Spinal cord (tissue), 10 donors: Measurements from ENCODE around the gene SEMA7A. TPM values are rescaled to one million over a fixed set of nuclear protein-coding genes. Genes with fewer than 3 reads are reported as not detected.

Experiments used
- DNase-seq, 6 donors: peaks; one replicate each; pipeline versions ENCODE4 v3.0.0 to v3.0.0-alpha.2; 2013 to 2015; ENCODE audit warnings: low spot score in 6 of 6, low read depth in 4 of 6
- H3K27ac ChIP-seq: one replicate; pipeline ENCODE4 v1.5.1; 2013; ENCODE audit warnings: low read depth, low read length, control low read depth
- H3K27me3 ChIP-seq: one replicate; pipeline ENCODE4 v1.6.1; 2013; ENCODE audit warnings: low read length; ENCODE audit not compliant: control insufficient read depth, insufficient read depth
- H3K36me3 ChIP-seq: one replicate; pipeline ENCODE4 v1.6.1; 2013; ENCODE audit warnings: low read length; ENCODE audit not compliant: control insufficient read depth, insufficient read depth
- H3K4me1 ChIP-seq: one replicate; pipeline ENCODE4 v1.6.1; 2013; ENCODE audit warnings: low read length; ENCODE audit not compliant: control insufficient read depth, insufficient read depth
- H3K4me3 ChIP-seq: one replicate; pipeline ENCODE4 v1.5.1; 2013; ENCODE audit warnings: low read depth, low read length, control low read depth
- H3K9me3 ChIP-seq: one replicate; pipeline ENCODE4 v1.6.1; 2013; ENCODE audit warnings: low read length; ENCODE audit not compliant: control insufficient read depth, insufficient read depth
- WGBS: methylation state at CpG from one replicate; pipeline ENCODE4 v1.1.5; 2013; ENCODE audit warnings: missing lambda C conversion rate; ENCODE audit not compliant: insufficient coverage; 5-methylcytosine and 5-hydroxymethylcytosine counted together
- polyA plus RNA-seq, 2 donors: library from polyadenylated mRNA; unstranded; fragments of 120-200 nt; gene quantifications; one replicate each; pipeline ENCODE4 v1.2.1, GENCODE V29; 2013; ENCODE audit not compliant: insufficient read length in 2 of 2
- total RNA-seq, 2 donors: library from RNA; depleted of rRNA in 1 of 2; stranded (reverse); fragments of 120-200 nt in 1 of 2; fragments of >200 nt in 1 of 2; gene quantifications; one replicate each; pipeline versions ENCODE4 v1.2.3 to v1.2.4, GENCODE V29; 2013 to 2014
- donor health status: healthy.

The SEMA7A gene
- total and polyA plus RNA-seq, 4 donors, result 12.3 to 45.1 (median 35.2) TPM

- no peak for DNase-seq
- WGBS, result 100% methylated on average over 3 of the region's 6 CpGs
These were observed 56.8 kb downstream of the SEMA7A start for GRCh38 chr15:74376825-74377581.

GRCh38 chr15:74376226-74376625, 57.5 kb downstream of the SEMA7A start:
- Histone ChIP-seq H3K9me3 (no peaks in the 10 kb centered on the region), H3K4me1 (peaks cover 24% of the 10 kb centered on the region), H3K4me3 (no peak overlapping the region), H3K27me3 (peaks cover 2% of the 10 kb centered on the region), H3K27ac (no peak overlapping the region), H3K36me3 (no peaks in the 10 kb centered on the region)
- 100% methylated on average over 1 of the region's 1 CpG for WGBS
- no peak for DNase-seq

More at GRCh38 chr15:74376825-74377581, 56.8 kb downstream of the SEMA7A start:
- peaks cover 2% of the 10 kb centered on the region for H3K27me3 ChIP-seq
- H3K27ac ChIP-seq, result no peak overlapping the region
- H3K9me3 ChIP-seq, result no peaks in the 10 kb centered on the region
- H3K4me3 ChIP-seq, result no peak overlapping the region
- peaks cover 25% of the 10 kb centered on the region for H3K4me1 ChIP-seq
- H3K36me3 ChIP-seq, result no peaks in the 10 kb centered on the region

GRCh38 chr15:74375303-74375693, 58.5 kb downstream of the SEMA7A start:
- Histone ChIP-seq H3K4me1 (peaks cover 24% of the 10 kb centered on the region), H3K9me3 (no peaks in the 10 kb centered on the region), H3K27me3 (peaks cover 2% of the 10 kb centered on the region), H3K4me3 (no peak overlapping the region), H3K27ac (no peak overlapping the region), H3K36me3 (no peaks in the 10 kb centered on the region)
- DNase-seq, result peak; percentile 66 to 95 (median 76)
- 16% methylated on average over 7 of the region's 9 CpGs for WGBS

- Histone ChIP-seq H3K27ac (no peak overlapping the region), H3K4me3 (peak overlapping the region; percentile 14), H3K9me3 (no peaks in the 10 kb centered on the region), H3K36me3 (no peaks in the 10 kb centered on the region), H3K27me3 (peaks cover 2% of the 10 kb centered on the region), H3K4me1 (peaks cover 24% of the 10 kb centered on the region)
- 18% methylated on average over 9 of the region's 11 CpGs for WGBS
- no peak for DNase-seq
These were observed 59.0 kb downstream of the SEMA7A start for GRCh38 chr15:74374648-74375302.

GRCh38 chr15:74373731-74374647, 59.8 kb downstream of the SEMA7A start:
- H3K27me3 ChIP-seq, result peaks cover 2% of the 10 kb centered on the region
- H3K4me3 ChIP-seq, result peak overlapping the region; percentile 65
- H3K4me1 ChIP-seq, result peaks cover 22% of the 10 kb centered on the region
- WGBS, result under 1% methylated on average over 62 of the region's 62 CpGs
- no peaks in the 10 kb centered on the region for H3K9me3 ChIP-seq
- H3K27ac ChIP-seq, result peak overlapping the region; percentile 37
- DNase-seq, result peak; percentile 68 to 98 (median 91)
- no peaks in the 10 kb centered on the region for H3K36me3 ChIP-seq

- Histone ChIP-seq H3K9me3 (no peaks in the 10 kb centered on the region), H3K27me3 (peaks cover 2% of the 10 kb centered on the region), H3K27ac (no peak overlapping the region), H3K4me1 (peaks cover 18% of the 10 kb centered on the region), H3K36me3 (no peaks in the 10 kb centered on the region), H3K4me3 (no peak overlapping the region)
- DNase-seq, result no peak
- WGBS, result 39% methylated on average over 9 of the region's 13 CpGs
These were observed 60.6 kb downstream of the SEMA7A start for GRCh38 chr15:74373056-74373650.

GRCh38 chr15:74370471-74370870, 63.3 kb downstream of the SEMA7A start:
- Histone ChIP-seq H3K9me3 (no peaks in the 10 kb centered on the region), H3K27me3 (peaks cover 24% of the 10 kb centered on the region), H3K4me1 (peaks cover 27% of the 10 kb centered on the region), H3K4me3 (no peak overlapping the region), H3K27ac (no peak overlapping the region), H3K36me3 (no peaks in the 10 kb centered on the region)
- DNase-seq, result no peak
- 78% methylated on average over 5 of the region's 5 CpGs for WGBS

DNA sequence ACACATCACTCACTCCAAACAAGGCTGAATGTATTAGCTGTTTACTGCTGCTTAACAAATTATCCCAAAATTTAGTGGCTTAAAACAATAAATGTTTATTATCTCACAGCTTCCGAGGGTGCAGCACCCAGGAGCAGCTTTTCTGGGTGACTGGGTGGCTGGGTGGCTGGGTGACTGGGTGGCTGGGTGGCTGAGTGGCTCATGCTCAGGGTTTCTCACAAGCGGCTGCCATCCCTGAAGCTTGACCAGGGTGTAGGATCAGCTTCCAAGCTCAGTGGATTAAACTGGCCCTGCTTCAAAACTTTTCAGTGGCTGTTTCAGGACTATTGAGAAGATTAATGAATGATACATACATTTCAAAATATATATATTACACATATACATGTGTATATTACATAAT, 64.0 kb downstream of the SEMA7A start:
- Histone ChIP-seq H3K4me1 (peaks cover 26% of the 10 kb centered on the region), H3K27ac (no peak overlapping the region), H3K27me3 (peaks cover 29% of the 10 kb centered on the region), H3K4me3 (no peak overlapping the region), H3K9me3 (no peaks in the 10 kb centered on the region), H3K36me3 (no peaks in the 10 kb centered on the region)
- DNase-seq, result no peak
- WGBS, result no CpG with 5 or more reads among the region's 2 CpGs

DNA sequence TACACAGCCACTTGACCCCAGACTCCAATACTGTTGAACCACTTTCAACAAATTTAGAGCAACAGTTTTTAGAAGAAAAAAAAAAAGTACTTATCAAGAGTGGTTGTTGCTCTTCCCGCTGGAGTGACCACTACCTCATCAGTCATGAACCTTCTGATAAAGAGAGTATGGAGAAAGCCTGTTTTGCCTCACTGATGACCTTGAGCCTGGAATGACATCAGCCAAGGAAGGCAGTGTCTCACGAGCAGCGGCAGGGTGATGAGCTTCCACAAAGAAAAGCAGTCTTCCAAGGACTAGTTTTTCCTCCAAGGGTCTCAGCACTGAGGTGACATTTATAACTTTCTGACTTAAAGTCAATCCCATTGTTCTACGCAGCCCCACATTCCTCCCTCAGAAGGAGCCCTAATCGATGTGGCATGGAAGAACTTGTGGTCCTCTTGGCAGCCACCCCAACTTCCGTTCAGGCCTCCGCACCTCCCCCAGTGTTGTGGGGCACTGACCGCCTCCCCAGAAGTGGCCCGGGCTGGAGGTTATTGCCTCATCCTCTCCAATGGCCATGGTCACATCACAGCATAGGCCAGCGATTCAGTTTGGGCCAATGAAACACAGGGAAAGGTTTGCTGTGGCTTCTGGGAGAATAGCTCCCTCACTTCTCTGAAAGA, 64.5 kb downstream of the SEMA7A start:
- WGBS, result 67% methylated on average over 10 of the region's 10 CpGs
- peaks cover 33% of the 10 kb centered on the region for H3K27me3 ChIP-seq
- H3K4me1 ChIP-seq, result peaks cover 21% of the 10 kb centered on the region
- no peak overlapping the region for H3K27ac ChIP-seq
- DNase-seq, result no peak
- H3K4me3 ChIP-seq, result no peak overlapping the region
- no peaks in the 10 kb centered on the region for H3K9me3 ChIP-seq
- H3K36me3 ChIP-seq, result no peaks in the 10 kb centered on the region
